Adrenal gland (tissue), 12 donors: Measurements from ENCODE around the gene NFATC4. TPM values are rescaled to one million over a fixed set of nuclear protein-coding genes. Genes with fewer than 3 reads are reported as not detected.
"Not testable (repeated sequence)": the region's sequence is repeated elsewhere in the genome, so short reads cannot be mapped to it uniquely, and the experiment has no call there.

Source experiments
- DNase-seq, 7 donors: peaks; one replicate each; pipeline ENCODE4 v3.0.0-alpha.2; 2019 to 2020
- H3K27ac ChIP-seq, 5 donors: fragments of 200-600 bp; sonication (generic) in 4 of 5; 1 replicate in 3 of 5; 2 replicates in 2 of 5; pipeline versions ENCODE4 v1.5.1 to v1.8.0; 2016 to 2020; ENCODE audit warnings: mild to moderate bottlenecking in 1 of 5
- H3K27me3 ChIP-seq: fragments of 200-600 bp; 2 replicates; pipeline ENCODE4 v1.8.0; 2021
- H3K36me3 ChIP-seq, 2 donors: fragments of 200-600 bp; replicated peaks in 1 of 2; 1 replicate in 1 of 2; 2 replicates in 1 of 2; pipeline versions ENCODE4 v1.5.1 to v1.8.0; 2018 to 2022
- H3K4me1 ChIP-seq, 2 donors: fragments of 200-600 bp; replicated peaks in 1 of 2; 1 replicate in 1 of 2; 2 replicates in 1 of 2; pipeline versions ENCODE4 v1.5.1 to v1.8.0; 2018 to 2021
- H3K4me3 ChIP-seq, 4 donors: fragments of 200-600 bp; sonication (generic) in 3 of 4; one replicate each; pipeline ENCODE4 v1.5.1; 2016 to 2018
- H3K9me3 ChIP-seq, 3 donors: fragments of 200-600 bp; sonication (generic) in 1 of 3; replicated peaks in 1 of 3; 1 replicate in 2 of 3; 2 replicates in 1 of 3; pipeline versions ENCODE4 v1.5.1 to v1.8.0; 2016 to 2021
- CTCF ChIP-seq, 6 experiments: fragments of 450-650 bp in 4 of 6; fragments of 200-600 bp in 2 of 6; sonication (generic) in 1 of 6; IDR thresholded peaks; 1 replicate in 5 of 6; 2 replicates in 1 of 6; pipeline versions ENCODE4 v1.5.1 to v1.8.0; 2016 to 2021; ENCODE audit warnings: antibody characterized with exemption in 6 of 6, mild to moderate bottlenecking in 2 of 6, moderate library complexity in 1 of 6
- POLR2A ChIP-seq, 2 donors: fragments of 450-650 bp; IDR thresholded peaks; one replicate each; pipeline ENCODE4 v1.6.1; 2017; ENCODE audit warnings: antibody characterized with exemption in 2 of 2, mild to moderate bottlenecking in 2 of 2, moderate library complexity in 1 of 2
- WGBS, 4 donors: extraction: QIAGEN DNeasy Blood & Tissue Kit in 2 of 4; methylation state at CpG; one replicate each; pipeline versions ENCODE4 v1.1.5 to v1.1.7; 2013 to 2017; 5-methylcytosine and 5-hydroxymethylcytosine counted together
- intact Hi-C, 2 donors: fragments of 100-400 bp; cut with DNase I; formaldehyde crosslinking; loops; one replicate each; pipeline versions ENCODE4 v1.14.1 to v1.15.0; 2022 to 2023
- polyA plus RNA-seq, 3 donors: library from polyadenylated mRNA; stranded (reverse); fragments of 200-250 nt in 2 of 3; fragments of 350-450 nt in 1 of 3; fragmentation: Illumina TruSeq in 1 of 3; extraction: RNeasy Lipid Tissue Mini Kit (QIAGEN cat#74804) in 1 of 3; gene quantifications; one replicate each; pipeline ENCODE4 v1.2.3, GENCODE V29; 2013 to 2014
- total RNA-seq, 9 donors: library from RNA; depleted of rRNA in 4 of 9; stranded (reverse); fragments of >200 nt in 4 of 9; fragments of 120-200 nt in 1 of 9; fragmentation: NEBNext Ultra II Directional in 1 of 9; extraction: Animal tissue kit (Norgen Biotek cat#: 25700) in 1 of 9; gene quantifications; one replicate each; pipeline versions ENCODE4 v1.1.0 to v1.2.4, GENCODE V29; 2013 to 2023
- donor health status: healthy with polysubstance abuse.
- donor health status: Bipolar disorder and iron deficiency.
- donor health status: DM: yes; HTN: yes; CAD: no.
- donor health status: DM: no; HTN: no; CAD: no.
- donor health status: DM: no; HTN: no; CAD: no.
- donor health status: DM: yes; HTN: yes; CAD: no.

Gene NFATC4
- total and polyA plus RNA-seq, 12 donors = 11.8 to 505 (median 59.8) TPM

- no peak overlapping the region for H3K4me3 ChIP-seq
Observed at GRCh38 chr14:24369907-24370687, 2.1 kb downstream of the NFATC4 start.

DNA sequence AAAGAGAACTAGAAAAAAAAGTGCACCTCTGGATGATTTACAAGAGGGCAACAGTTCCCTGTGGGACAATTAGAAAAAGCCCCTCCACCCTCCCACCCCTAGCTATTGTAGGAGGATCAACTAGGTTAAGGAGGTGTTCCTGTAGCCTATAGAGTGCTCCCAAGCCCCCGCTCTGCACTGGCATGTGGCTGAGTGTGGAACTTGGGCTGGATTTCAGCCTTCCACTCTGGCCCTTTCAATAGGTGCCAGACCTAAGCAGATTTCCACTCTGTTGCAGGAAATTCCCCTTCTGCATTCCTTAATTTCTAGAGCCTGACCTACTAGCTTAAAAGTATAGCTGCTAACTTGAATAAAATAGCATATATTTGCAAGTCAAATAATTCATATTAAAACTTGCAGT, 2.8 kb downstream of the NFATC4 start:
- Histone ChIP-seq H3K4me1 (peaks cover 10 to 20% of the 10 kb centered on the region in 2 donors), H3K27me3 (no peaks in the 10 kb centered on the region), H3K9me3 (no peaks in the 10 kb centered on the region), H3K36me3 (no peaks in the 10 kb centered on the region), H3K27ac (no peak overlapping the region), H3K4me3 (no peak overlapping the region)
- DNase-seq = peak in 1 of 7 donors; percentile 39
- intact Hi-C loops = no loop called here
- TF ChIP-seq POLR2A (IDR thresholded peaks at IDR 0.05) (no peak), CTCF (IDR thresholded peaks at IDR 0.05) (no peak)
- WGBS, 4 donors = 81 to 100% (median 89%) methylated on average over 1 of the region's 1 CpG

More at GRCh38 chr14:24369907-24370687, 2.1 kb downstream of the NFATC4 start:
- Histone ChIP-seq H3K27ac (no peak overlapping the region), H3K9me3 (no peaks in the 10 kb centered on the region), H3K27me3 (no peaks in the 10 kb centered on the region), H3K4me1 (peaks cover 11 to 27% of the 10 kb centered on the region in 2 donors), H3K36me3 (no peaks in the 10 kb centered on the region)
- DNase-seq = peak in 1 of 7 donors; percentile 49
- 83 to 89% (median 87%) methylated on average over 12 to 32 of the region's 32 CpGs for WGBS, 4 donors
- TF ChIP-seq CTCF (IDR thresholded peaks at IDR 0.05) (no peak), POLR2A (IDR thresholded peaks at IDR 0.05) (no peak)
- intact Hi-C loops = loop anchor here (5.0 kb wide), 2 partner anchors 47 to 62 kb away; no protein-coding TSS in a partner anchor

DNA sequence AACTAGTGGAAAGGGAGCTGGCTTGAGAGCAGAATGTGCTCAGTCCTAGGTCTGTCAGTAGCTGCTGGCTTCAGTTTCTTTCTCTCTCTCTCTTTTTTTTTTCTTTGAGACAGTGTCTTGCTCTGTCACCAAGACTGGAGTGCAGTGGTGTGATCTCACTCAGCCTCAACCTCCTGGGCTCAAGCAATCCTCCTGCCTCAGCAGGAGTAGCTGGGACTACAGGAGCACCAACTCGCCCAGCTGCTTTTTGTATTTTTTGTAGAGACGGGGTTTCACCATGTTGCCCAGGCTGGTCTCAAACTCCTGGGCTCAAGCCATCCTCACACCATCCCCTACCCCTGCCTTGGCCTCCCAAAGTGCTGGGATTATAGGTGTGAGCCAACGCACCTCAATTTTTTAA, 3.6 kb downstream of the NFATC4 start:
- not testable (repeated sequence) for H3K36me3 ChIP-seq
- 86 to 97% (median 87%) methylated on average over 3 of the region's 3 CpGs for WGBS, 4 donors

GRCh38 chr14:24372701-24373416, 4.9 kb downstream of the NFATC4 start:
- TF ChIP-seq CTCF (IDR thresholded peaks at IDR 0.05) = no peak
- no peak for TF ChIP-seq POLR2A (IDR thresholded peaks at IDR 0.05)
- Histone ChIP-seq H3K4me3 (no peak overlapping the region), H3K27ac (peak overlapping the region in 1 of 5 donors; percentile 56), H3K36me3 (no peaks in the 10 kb centered on the region), H3K4me1 (peaks cover 0 to 5% of the 10 kb centered on the region in 2 donors), H3K27me3 (no peaks in the 10 kb centered on the region), H3K9me3 (no peaks in the 10 kb centered on the region)
- WGBS, 4 donors = 76 to 82% (median 80%) methylated on average over 10 to 12 of the region's 12 CpGs
- intact Hi-C loops = no loop called here
- peak in 5 of 7 donors; percentile 33 to 65 (median 57) for DNase-seq

More for the DNA sequence above, 3.6 kb downstream of the NFATC4 start:
- H3K27me3 ChIP-seq, H3K9me3 ChIP-seq, intact Hi-C loops, DNase-seq, H3K27ac ChIP-seq, H3K4me3 ChIP-seq: not testable (repeated sequence)
- H3K4me1 ChIP-seq = peaks cover 4 to 14% of the 10 kb centered on the region in 2 donors
